BJ (cell line): ENCODE data around the gene GFOD1. TPM values are rescaled to one million over a fixed set of nuclear protein-coding genes. Genes with fewer than 3 reads are reported as not detected.

Experiments
- CTCF ChIA-PET: fragments of 350-600 bp; formaldehyde crosslinking; extraction: SDS; loops from one replicate; lab custom pipeline; 2021; ENCODE audit warnings: antibody characterized with exemption, inconsistent platforms; lab: Yijun Ruan, JAX
- POLR2A ChIA-PET: fragments of 300-600 bp; sonication (Branson Sonifier 250); formaldehyde crosslinking; extraction: SDS; loops from one replicate; lab custom pipeline; 2021; ENCODE audit warnings: antibody characterized with exemption; lab: Charles Lee
- DNase-seq: peaks from one replicate; pipeline ENCODE4 v3.0.0-alpha.2; 2011; ENCODE audit warnings: low read depth
- H3K27me3 ChIP-seq: 2 replicates; pipeline ENCODE4 v1.6.0; 2011; ENCODE audit warnings: low read length; ENCODE audit not compliant: control insufficient read depth, insufficient read depth
- H3K36me3 ChIP-seq: 2 replicates; pipeline ENCODE4 v1.5.1; 2011; ENCODE audit warnings: low read length; ENCODE audit not compliant: control insufficient read depth, insufficient read depth
- H3K4me3 ChIP-seq: 2 replicates; pipeline ENCODE4 v1.5.1; 2011; ENCODE audit warnings: low read depth, mild to moderate bottlenecking, control low read depth, low read length
- polyA plus RNA-seq: library from polyadenylated mRNA; depleted of rRNA; stranded (reverse); fragments of >200 nt; gene quantifications from 2 replicates; pipeline ENCODE4 v1.2.3, GENCODE V29; 2011
- TF ChIP-seq, protein P1 (sequence below): IDR thresholded peaks from 2 replicates; pipeline ENCODE4 v1.5.1; 2011; ENCODE audit warnings: low read depth, mild to moderate bottlenecking, control low read depth, inconsistent platforms, low read length, moderate library complexity; ENCODE audit not compliant: insufficient read depth

Gene GFOD1
- polyA plus RNA-seq, 1 experiment = 0.76 TPM

DNA sequence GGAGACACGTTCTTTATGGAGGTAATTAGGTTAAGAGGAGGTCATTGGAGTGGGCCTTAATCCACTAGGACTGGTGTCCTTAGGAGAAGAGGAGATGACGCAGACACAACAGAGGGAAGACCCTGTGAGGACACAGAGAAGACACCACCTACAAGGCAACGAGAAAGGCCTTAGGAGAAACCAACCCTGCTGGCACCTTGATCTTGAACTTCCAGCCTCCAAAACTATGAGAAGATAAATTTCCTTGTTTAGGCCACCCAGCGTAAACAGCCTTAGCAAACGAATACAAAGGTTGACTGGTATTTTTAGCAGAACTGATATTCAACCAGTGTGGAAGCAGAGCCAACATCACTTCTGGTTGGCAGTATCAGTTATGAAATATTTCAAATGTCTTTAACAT lies 75.2 kb downstream of the GFOD1 start:
- TF ChIP-seq, protein P1, sequence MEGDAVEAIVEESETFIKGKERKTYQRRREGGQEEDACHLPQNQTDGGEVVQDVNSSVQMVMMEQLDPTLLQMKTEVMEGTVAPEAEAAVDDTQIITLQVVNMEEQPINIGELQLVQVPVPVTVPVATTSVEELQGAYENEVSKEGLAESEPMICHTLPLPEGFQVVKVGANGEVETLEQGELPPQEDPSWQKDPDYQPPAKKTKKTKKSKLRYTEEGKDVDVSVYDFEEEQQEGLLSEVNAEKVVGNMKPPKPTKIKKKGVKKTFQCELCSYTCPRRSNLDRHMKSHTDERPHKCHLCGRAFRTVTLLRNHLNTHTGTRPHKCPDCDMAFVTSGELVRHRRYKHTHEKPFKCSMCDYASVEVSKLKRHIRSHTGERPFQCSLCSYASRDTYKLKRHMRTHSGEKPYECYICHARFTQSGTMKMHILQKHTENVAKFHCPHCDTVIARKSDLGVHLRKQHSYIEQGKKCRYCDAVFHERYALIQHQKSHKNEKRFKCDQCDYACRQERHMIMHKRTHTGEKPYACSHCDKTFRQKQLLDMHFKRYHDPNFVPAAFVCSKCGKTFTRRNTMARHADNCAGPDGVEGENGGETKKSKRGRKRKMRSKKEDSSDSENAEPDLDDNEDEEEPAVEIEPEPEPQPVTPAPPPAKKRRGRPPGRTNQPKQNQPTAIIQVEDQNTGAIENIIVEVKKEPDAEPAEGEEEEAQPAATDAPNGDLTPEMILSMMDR = no peak
- CTCF ChIA-PET = interaction anchor here (0.6 kb wide), 1 partner anchor 24 kb away, joined by 3 read pairs; no protein-coding TSS in a partner anchor

DNA sequence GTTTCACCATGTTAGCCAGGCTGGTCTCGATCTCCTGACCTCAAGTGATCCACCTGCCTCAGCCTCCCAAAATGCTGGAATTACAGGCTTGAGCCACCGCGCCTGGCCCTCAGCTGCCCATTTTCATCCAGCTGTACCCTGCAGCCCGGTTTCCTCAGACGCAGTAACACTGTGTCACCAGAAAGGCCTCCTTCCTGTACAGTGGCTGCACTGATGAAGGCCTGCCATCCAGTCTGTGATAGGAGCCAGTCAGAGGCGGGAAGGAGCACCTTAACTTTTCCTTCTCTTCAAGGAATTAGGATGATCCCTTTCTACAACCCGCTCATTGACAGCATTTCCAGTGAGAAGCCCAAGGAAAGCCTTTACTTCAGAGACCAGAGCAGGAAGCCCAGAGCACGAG lies 75.9 kb downstream of the GFOD1 start:
- H3K27me3 ChIP-seq = no peaks in the 10 kb centered on the region; the same call in 1 of the 2 replicates
- no peak overlapping the region for H3K4me3 ChIP-seq
- DNase-seq = no peak
- ChIA-PET CTCF (interaction anchor here (0.6 kb wide), 1 partner anchor 25 kb away, joined by 3 read pairs; no protein-coding TSS in a partner anchor), POLR2A (no interaction called here)
- no peaks in the 10 kb centered on the region for H3K36me3 ChIP-seq
- TF ChIP-seq, protein P1 = no peak

More for the DNA sequence above, 75.2 kb downstream of the GFOD1 start:
- DNase-seq = no peak
- H3K36me3 ChIP-seq = no peaks in the 10 kb centered on the region
- H3K4me3 ChIP-seq = no peak overlapping the region
- H3K27me3 ChIP-seq = no peaks in the 10 kb centered on the region; the same call in 1 of the 2 replicates
- POLR2A ChIA-PET = no interaction called here

DNA sequence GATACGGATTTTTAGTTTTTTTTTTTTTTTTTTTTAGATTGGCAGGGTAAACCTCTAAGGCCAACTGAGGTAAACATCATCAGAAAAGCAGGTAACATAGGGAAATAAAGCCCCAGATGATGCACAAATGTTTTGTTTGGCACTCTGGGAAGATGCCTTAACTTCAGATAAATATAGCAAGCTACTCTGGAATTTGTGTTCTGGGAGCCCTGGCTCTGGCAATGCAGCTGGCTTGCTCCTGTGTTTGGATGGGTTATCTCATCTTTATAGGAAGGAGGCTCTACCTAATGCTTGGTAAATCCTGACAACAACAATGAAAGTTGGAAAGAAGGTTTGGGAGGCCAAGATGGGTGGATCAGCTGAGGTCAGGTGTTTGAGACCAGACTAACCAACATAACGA lies 77.4 kb downstream of the GFOD1 start:
- ChIA-PET POLR2A (interaction anchor here (0.6 kb wide), 1 partner anchor 147 kb away, joined by 4 read pairs; no protein-coding TSS in a partner anchor), CTCF (interaction anchor here (1.0 kb wide), 1 partner anchor 12 kb away, joined by 3 read pairs; no protein-coding TSS in a partner anchor)
- no peak for DNase-seq
- TF ChIP-seq, protein P1 = no peak
- Histone ChIP-seq H3K4me3 (no peak overlapping the region), H3K36me3 (no peaks in the 10 kb centered on the region), H3K27me3 (no peaks in the 10 kb centered on the region; the same call in 1 of the 2 replicates)

- CTCF ChIA-PET = interaction anchor here (0.5 to 1.7 kb wide), 2 partner anchors 15 to 22 kb away, joined by 3 to 6 read pairs; no protein-coding TSS in a partner anchor
- POLR2A ChIA-PET = no interaction called here
- no peak for DNase-seq
Measured at GRCh38 chr6:13407709-13408695, 79.4 kb downstream of the GFOD1 start.

GRCh38 chr6:13407368-13407708 lies 80.1 kb downstream of the GFOD1 start:
- CTCF ChIA-PET = interaction anchor here (0.6 to 1.7 kb wide), 3 partner anchors 9 to 84 kb away, joined by 3 to 6 read pairs (median 5); no protein-coding TSS in a partner anchor
- H3K36me3 ChIP-seq = no peaks in the 10 kb centered on the region
- no peak for DNase-seq
- no peak overlapping the region for H3K4me3 ChIP-seq
- no peaks in the 10 kb centered on the region for H3K27me3 ChIP-seq
- TF ChIP-seq, protein P1 = no peak
- POLR2A ChIA-PET = no interaction called here

More at GRCh38 chr6:13407709-13408695, 79.4 kb downstream of the GFOD1 start:
- TF ChIP-seq, protein P1 = no peak
- Histone ChIP-seq H3K4me3 (no peak overlapping the region), H3K36me3 (no peaks in the 10 kb centered on the region), H3K27me3 (no peaks in the 10 kb centered on the region; the same call in 1 of the 2 replicates)
